GM12878 (cell line): Measurements from ENCODE around the gene MEF2D. TPM values are rescaled to one million over a fixed set of nuclear protein-coding genes. Genes with fewer than 3 reads are reported as not detected.
A peak's percentile ranks its signal among the peaks of the same experiment; 100 is the strongest.

Experiments used
- ATAC-seq: fragments of 200-7000 bp; cut with Tn5 transposase; 3 replicates; pipeline ENCODE4 v1.9.1; 2020; ENCODE audit warnings: mild to moderate bottlenecking, moderate library complexity
- BruUV-seq: library from RNA; stranded (reverse); fragments of 400-500 nt; replicated peaks from 2 replicates; lab custom pipeline; 2021; lab: Mats Ljungman, UMichigan
- CTCF ChIA-PET: fragments of 300-600 bp; sonication (Branson Sonifier 250); formaldehyde crosslinking; extraction: SDS; loops from one replicate; lab custom pipeline; 2021; ENCODE audit warnings: inconsistent platforms; lab: Yijun Ruan, JAX
- POLR2A ChIA-PET: fragments of 350-600 bp; formaldehyde crosslinking; extraction: SDS; loops from one replicate; lab custom pipeline; 2021; ENCODE audit warnings: inconsistent platforms; lab: Charles Lee
- RAD21 ChIA-PET: fragments of 300-600 bp; sonication (Branson Sonifier 250); formaldehyde crosslinking; loops from one replicate; lab custom pipeline; 2023; ENCODE audit warnings: antibody characterized with exemption; ENCODE audit not compliant: unreplicated experiment; lab: Charles Lee
- SMC1A ChIA-PET: fragments of 300-600 bp; sonication (Branson Sonifier 250); formaldehyde crosslinking; loops from one replicate; lab custom pipeline; 2023; ENCODE audit not compliant: unreplicated experiment, uncharacterized antibody; lab: Charles Lee
- DNase-seq: peaks from one replicate; pipeline ENCODE4 v3.0.0-alpha.2; 2011; ENCODE audit warnings: low read depth, low spot score
- FAIRE-seq: peaks from 3 replicates; lab custom pipeline; 2011; peaks lifted over from hg19 to GRCh38; lab: Jason Lieb, UNC
- H2AFZ ChIP-seq: 2 replicates; pipeline ENCODE4 v1.6.0; 2011; ENCODE audit warnings: low read depth, low read length, control low read depth; ENCODE audit not compliant: control insufficient read depth
- H3K27ac ChIP-seq: 2 replicates; pipeline ENCODE4 v1.5.1; 2011; ENCODE audit warnings: control low read depth; ENCODE audit not compliant: control insufficient read depth, insufficient read depth
- H3K27me3 ChIP-seq, 2 experiments: replicated peaks in 1 of 2; 2 replicates each; pipeline versions ENCODE4 v1.6.0 to v1.6.1; 2011; ENCODE audit warnings: low read length in 1 of 2; ENCODE audit not compliant: control insufficient read depth in 2 of 2, insufficient read depth in 2 of 2
- H3K36me3 ChIP-seq, 2 experiments: 2 replicates each; pipeline ENCODE4 v1.5.1; 2011; ENCODE audit warnings: low read length in 1 of 2; ENCODE audit not compliant: control insufficient read depth in 2 of 2, insufficient read depth in 2 of 2
- H3K4me1 ChIP-seq: 2 replicates; pipeline ENCODE4 v1.6.1; 2011; ENCODE audit warnings: mild to moderate bottlenecking, low read length, moderate library complexity, mixed read lengths; ENCODE audit not compliant: control insufficient read depth, insufficient read depth
- H3K4me2 ChIP-seq: 2 replicates; pipeline ENCODE4 v1.6.0; 2011; ENCODE audit warnings: control low read depth; ENCODE audit not compliant: control insufficient read depth, insufficient read depth
- H3K4me3 ChIP-seq: fragments of 200-600 bp; sonication (generic); 2 replicates; pipeline ENCODE4 v1.5.1; 2016
- H3K79me2 ChIP-seq: 2 replicates; pipeline ENCODE4 v1.6.0; 2011; ENCODE audit warnings: low read length; ENCODE audit not compliant: control insufficient read depth, insufficient read depth
- H3K9ac ChIP-seq: 2 replicates; pipeline ENCODE4 v1.8.0; 2011; ENCODE audit warnings: low read length, control low read depth, mixed read lengths; ENCODE audit not compliant: control insufficient read depth, insufficient read depth
- H3K9me3 ChIP-seq: replicated peaks from 3 replicates; pipeline ENCODE4 v1.5.1; 2011; ENCODE audit warnings: mild to moderate bottlenecking, low read length; ENCODE audit not compliant: control insufficient read depth, insufficient read depth
- H4K20me1 ChIP-seq: 2 replicates; pipeline ENCODE4 v1.6.0; 2011; ENCODE audit not compliant: control insufficient read depth, insufficient read depth
- CREM ChIP-seq: IDR thresholded peaks from 2 replicates; pipeline ENCODE4 v1.6.1; 2014; ENCODE audit warnings: antibody characterized with exemption, low read depth
- DPF2 ChIP-seq: fragments of 450-650 bp; IDR thresholded peaks from 2 replicates; pipeline ENCODE4 v1.6.1; 2017; ENCODE audit warnings: mild to moderate bottlenecking
- ETV6 ChIP-seq, 2 experiments: fragments of 450-650 bp in 1 of 2; IDR thresholded peaks in 1 of 2; conservative IDR thresholded peaks in 1 of 2; 2 replicates each; pipeline ENCODE4 v1.6.1; 2014; ENCODE audit warnings: antibody characterized with exemption in 1 of 2, borderline replicate concordance in 1 of 2, low read depth in 1 of 2, mild to moderate bottlenecking in 1 of 2, moderate library complexity in 1 of 2
- FOS ChIP-seq: IDR thresholded peaks from 3 replicates; pipeline ENCODE4 v1.6.1; 2011; ENCODE audit warnings: borderline replicate concordance; ENCODE audit not compliant: insufficient read length; ENCODE audit errors: extremely low read depth
- HCFC1 ChIP-seq: fragments of 150-350 bp; IDR thresholded peaks from 2 replicates; pipeline ENCODE4 v1.6.1; 2014; ENCODE audit warnings: low read length
- JUND ChIP-seq: IDR thresholded peaks from 2 replicates; pipeline ENCODE4 v1.6.1; 2012; ENCODE audit warnings: low read depth, mild to moderate bottlenecking, low read length, improper control_type of control experiment, moderate library complexity
- MEF2B ChIP-seq: fragments of 450-650 bp; IDR thresholded peaks from 2 replicates; pipeline ENCODE4 v1.6.1; 2018; ENCODE audit warnings: mild to moderate bottlenecking, moderate library complexity; ENCODE audit not compliant: partially characterized antibody, poor library complexity, severe bottlenecking
- NFYB ChIP-seq: IDR thresholded peaks from 2 replicates; pipeline ENCODE4 v1.6.1; 2011; ENCODE audit warnings: low read depth, mild to moderate bottlenecking, low read length, improper control_type of control experiment, moderate library complexity; ENCODE audit not compliant: insufficient read depth
- PAX5 ChIP-seq: IDR thresholded peaks from 2 replicates; pipeline ENCODE4 v1.6.1; 2011; ENCODE audit warnings: low read depth, low read length, borderline replicate concordance
- RBBP5 ChIP-seq: fragments of 200-600 bp; sonication (generic); conservative IDR thresholded peaks from 2 replicates; pipeline ENCODE4 v1.6.1; 2016
- RELA ChIP-seq: fragments of 450-650 bp; IDR thresholded peaks from 2 replicates; pipeline ENCODE4 v1.8.0; 2014; ENCODE audit warnings: borderline replicate concordance; ENCODE audit not compliant: partially characterized antibody
- SMAD1 ChIP-seq: fragments of 450-650 bp; IDR thresholded peaks from 2 replicates; pipeline ENCODE4 v1.6.1; 2018; ENCODE audit warnings: mild to moderate bottlenecking, low read depth; ENCODE audit not compliant: partially characterized antibody
- SPI1 ChIP-seq: IDR thresholded peaks from 2 replicates; pipeline ENCODE4 v1.6.1; 2011; ENCODE audit warnings: low read depth, mild to moderate bottlenecking, low read length, moderate library complexity, borderline replicate concordance; ENCODE audit not compliant: insufficient read depth
- SREBF1 ChIP-seq: IDR thresholded peaks from 2 replicates; pipeline ENCODE4 v1.6.1; 2012; ENCODE audit warnings: mild to moderate bottlenecking, low read length
- SUPT20H ChIP-seq: IDR thresholded peaks from 2 replicates; pipeline ENCODE4 v1.6.1; 2011; ENCODE audit warnings: low read depth, mild to moderate bottlenecking, low read length, moderate library complexity, borderline replicate concordance; ENCODE audit not compliant: control insufficient read depth
- ZNF217 ChIP-seq: fragments of 450-650 bp; IDR thresholded peaks from 2 replicates; pipeline ENCODE4 v1.6.1; 2017; ENCODE audit warnings: antibody characterized with exemption, mild to moderate bottlenecking
- ZNF24 ChIP-seq: fragments of 450-650 bp; IDR thresholded peaks from 2 replicates; pipeline ENCODE4 v1.6.1; 2017; ENCODE audit warnings: antibody characterized with exemption, mild to moderate bottlenecking
- WGBS: methylation state at CpG from one replicate; pipeline ENCODE4 v1.1.6; 2016; ENCODE audit warnings: low lambda C conversion rate; ENCODE audit not compliant: insufficient replicate concordance, insufficient coverage; ENCODE audit errors: missing lambda C conversion rate; 5-methylcytosine and 5-hydroxymethylcytosine counted together
- in situ Hi-C: fragments of 300-500 bp; cut with MboI; formaldehyde crosslinking; loops from 9 replicates; pipeline ENCODE4 v1.14.3; 2018; ENCODE audit warnings: mixed read lengths
- intact Hi-C: fragments of 100-400 bp; cut with micrococcal nuclease; formaldehyde crosslinking; loops from one replicate; pipeline ENCODE4 v1.14.2; 2022; ENCODE audit not compliant: unreplicated experiment
- polyA plus RNA-seq, 11 experiments: library from polyadenylated mRNA; depleted of rRNA in 4 of 11; unstranded in 6 of 11; stranded (reverse) in 5 of 11; fragments of >200 nt; fragmentation: Nextera tagmentation in 4 of 11; fragmentation: Illumina TruSeq in 1 of 11; extraction: Ambion mirVana in 4 of 11; extraction: Trizol in 1 of 11; gene quantifications; 1 replicate in 1 of 11; 2 replicates in 10 of 11; pipeline versions ENCODE4 v1.2.1 to v1.2.3, GENCODE V29; 2011 to 2016; ENCODE audit warnings: inconsistent platforms in 2 of 11, missing spikeins in 2 of 11, low read depth in 1 of 11
- total RNA-seq, 4 experiments: library from RNA; depleted of rRNA in 3 of 4; stranded (reverse); fragments of >200 nt in 3 of 4; fragmentation: Illumina TruSeq in 1 of 4; extraction: Trizol in 1 of 4; gene quantifications; 2 replicates each; pipeline versions ENCODE4 v1.2.1 to v1.2.3, GENCODE V29; 2013 to 2021
- TF ChIP-seq, protein P1 (sequence below): fragments of 450-650 bp; IDR thresholded peaks from 2 replicates; pipeline ENCODE4 v1.6.1; 2016; ENCODE audit warnings: mild to moderate bottlenecking, moderate library complexity, borderline replicate concordance
- TF ChIP-seq, protein P2 (sequence below): IDR thresholded peaks from 2 replicates; pipeline ENCODE4 v1.6.1; 2011; ENCODE audit warnings: borderline replicate concordance, low read depth, mild to moderate bottlenecking, moderate library complexity, mixed read lengths, low read length; ENCODE audit not compliant: insufficient read depth; ENCODE audit errors: extremely low read length

MEF2D gene
- total and polyA plus RNA-seq, 10 of the 15 experiments (the other 5 are each of a cell fraction or from before 2014, with no cell fraction given), result 0.61 to 53.0 (median 15.2) TPM

DNA sequence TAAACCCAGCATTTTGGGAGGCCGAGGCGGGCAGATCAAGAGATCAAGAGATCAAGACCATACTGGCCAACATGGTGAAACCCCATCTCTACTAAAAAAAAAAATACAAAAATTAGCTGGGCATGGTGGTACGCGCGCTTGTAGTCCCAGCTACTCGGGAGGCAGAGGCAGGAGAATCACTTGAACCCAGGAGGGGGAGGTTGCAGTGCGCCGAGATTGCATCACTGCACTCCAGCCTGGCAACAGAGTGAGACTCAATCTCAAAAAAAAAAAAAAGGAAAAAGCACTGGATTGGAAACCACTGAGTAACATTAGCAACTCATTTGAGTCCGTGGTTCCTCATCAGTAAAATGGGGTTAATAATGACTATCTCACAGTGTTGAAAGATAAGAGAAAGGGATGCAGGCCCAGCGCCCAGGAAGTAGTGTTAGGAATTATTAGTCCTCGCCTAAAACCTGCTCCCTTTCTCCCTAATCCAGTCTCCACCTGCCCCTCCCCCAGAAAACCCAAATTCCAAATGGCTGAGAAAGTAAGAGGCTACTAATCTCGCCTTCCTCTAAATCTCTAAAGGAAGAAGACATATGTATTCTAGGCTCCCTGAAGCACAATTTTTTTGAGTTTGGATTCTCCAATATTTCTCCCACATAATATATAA is 82.0 kb downstream of the MEF2D start:
- TF ChIP-seq ZNF217 (no peak), HCFC1 (no peak), ETV6 (conservative IDR thresholded peaks at IDR 0.05 in 1 of 2, IDR thresholded peaks at IDR 0.05 in 1 of 2; ENCODE audit: borderline replicate concordance in 1 of 2, low read depth in 1 of 2) (no peak), NFYB (no peak), SREBF1 (no peak), SMAD1 (no peak), RELA (no peak), RBBP5 (no peak), MEF2B (no peak), FOS (no peak), CREM (no peak), DPF2 (no peak), PAX5 (no peak), JUND (no peak), ZNF24 (no peak), SUPT20H (no peak), SPI1 (no peak)
- TF ChIP-seq, protein P1, sequence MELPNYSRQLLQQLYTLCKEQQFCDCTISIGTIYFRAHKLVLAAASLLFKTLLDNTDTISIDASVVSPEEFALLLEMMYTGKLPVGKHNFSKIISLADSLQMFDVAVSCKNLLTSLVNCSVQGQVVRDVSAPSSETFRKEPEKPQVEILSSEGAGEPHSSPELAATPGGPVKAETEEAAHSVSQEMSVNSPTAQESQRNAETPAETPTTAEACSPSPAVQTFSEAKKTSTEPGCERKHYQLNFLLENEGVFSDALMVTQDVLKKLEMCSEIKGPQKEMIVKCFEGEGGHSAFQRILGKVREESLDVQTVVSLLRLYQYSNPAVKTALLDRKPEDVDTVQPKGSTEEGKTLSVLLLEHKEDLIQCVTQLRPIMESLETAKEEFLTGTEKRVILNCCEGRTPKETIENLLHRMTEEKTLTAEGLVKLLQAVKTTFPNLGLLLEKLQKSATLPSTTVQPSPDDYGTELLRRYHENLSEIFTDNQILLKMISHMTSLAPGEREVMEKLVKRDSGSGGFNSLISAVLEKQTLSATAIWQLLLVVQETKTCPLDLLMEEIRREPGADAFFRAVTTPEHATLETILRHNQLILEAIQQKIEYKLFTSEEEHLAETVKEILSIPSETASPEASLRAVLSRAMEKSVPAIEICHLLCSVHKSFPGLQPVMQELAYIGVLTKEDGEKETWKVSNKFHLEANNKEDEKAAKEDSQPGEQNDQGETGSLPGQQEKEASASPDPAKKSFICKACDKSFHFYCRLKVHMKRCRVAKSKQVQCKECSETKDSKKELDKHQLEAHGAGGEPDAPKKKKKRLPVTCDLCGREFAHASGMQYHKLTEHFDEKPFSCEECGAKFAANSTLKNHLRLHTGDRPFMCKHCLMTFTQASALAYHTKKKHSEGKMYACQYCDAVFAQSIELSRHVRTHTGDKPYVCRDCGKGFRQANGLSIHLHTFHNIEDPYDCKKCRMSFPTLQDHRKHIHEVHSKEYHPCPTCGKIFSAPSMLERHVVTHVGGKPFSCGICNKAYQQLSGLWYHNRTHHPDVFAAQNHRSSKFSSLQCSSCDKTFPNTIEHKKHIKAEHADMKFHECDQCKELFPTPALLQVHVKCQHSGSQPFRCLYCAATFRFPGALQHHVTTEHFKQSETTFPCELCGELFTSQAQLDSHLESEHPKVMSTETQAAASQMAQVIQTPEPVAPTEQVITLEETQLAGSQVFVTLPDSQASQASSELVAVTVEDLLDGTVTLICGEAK, result no peak
- TF ChIP-seq, protein P2, sequence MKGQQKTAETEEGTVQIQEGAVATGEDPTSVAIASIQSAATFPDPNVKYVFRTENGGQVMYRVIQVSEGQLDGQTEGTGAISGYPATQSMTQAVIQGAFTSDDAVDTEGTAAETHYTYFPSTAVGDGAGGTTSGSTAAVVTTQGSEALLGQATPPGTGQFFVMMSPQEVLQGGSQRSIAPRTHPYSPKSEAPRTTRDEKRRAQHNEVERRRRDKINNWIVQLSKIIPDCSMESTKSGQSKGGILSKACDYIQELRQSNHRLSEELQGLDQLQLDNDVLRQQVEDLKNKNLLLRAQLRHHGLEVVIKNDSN, result no peak
- TF ChIP-seq, all 136 proteins: peak for 0
- Histone ChIP-seq H3K36me3 (no peaks in the 10 kb centered on the region), H3K4me1 (peaks cover 8% of the 10 kb centered on the region), H3K27me3 (peaks cover 5 to 13% of the 10 kb centered on the region in 2 experiments), H3K9ac (no peak overlapping the region), H3K4me3 (no peak overlapping the region), H3K79me2 (no peaks in the 10 kb centered on the region), H3K9me3 (no peaks in the 10 kb centered on the region), H3K27ac (no peak overlapping the region), H3K4me2 (peak overlapping the region; percentile 71; the same call in 1 of the 2 replicates), H2AFZ (no peak overlapping the region), H4K20me1 (no peaks in the 10 kb centered on the region)
- ATAC-seq (no peak), FAIRE-seq (no peak), DNase-seq (no peak)
- intact Hi-C loops, result no loop called here
- ChIA-PET SMC1A (interaction anchor here (0.6 to 3.1 kb wide), 6 partner anchors 13 to 221 kb away, joined by 3 to 23 read pairs (median 6); no protein-coding TSS in a partner anchor), RAD21 (interaction anchor here (2.3 to 3.7 kb wide), 2 partner anchors 27 to 32 kb away, joined by 13 to 21 read pairs; no protein-coding TSS in a partner anchor), CTCF (interaction anchor here (0.7 to 2.3 kb wide), 10 partner anchors 9 to 435 kb away, joined by 3 to 26 read pairs (median 4); no protein-coding TSS in a partner anchor), POLR2A (interaction anchor here (0.5 to 1.4 kb wide), 3 partner anchors 9 to 82 kb away, joined by 3 read pairs; partner anchors contain the start of gene MEF2D)
- in situ Hi-C loops, result no loop called here
- BruUV-seq, result no TSS peak
- 68% methylated on average over 6 of the region's 12 CpGs for WGBS
